ENCODE measurements around the gene NOL4L. TPM values are rescaled to one million over a fixed set of nuclear protein-coding genes. Genes with fewer than 3 reads are reported as not detected.

Gene NOL4L
- total RNA-seq, 1 experiment from 2014 or later: 1.4 TPM

- no peaks in the 10 kb centered on the region for H3K4me1 ChIP-seq (ENCODE audit: insufficient read depth, low read length, poor library complexity, severe bottlenecking)
- no peak overlapping the region for H3K27ac ChIP-seq (ENCODE audit: low read depth, low read length, poor library complexity, severe bottlenecking)
- peaks cover 3% of the 10 kb centered on the region for H3K27me3 ChIP-seq (replicated peaks; ENCODE audit: insufficient read depth, low read depth, low read length, poor library complexity)
- BruUV-seq (replicated peaks): no TSS peak
- POLR2A ChIA-PET (ENCODE audit: low non-redundant PET): no interaction called here
- CTCF ChIA-PET: no interaction called here
- H3K36me3 ChIP-seq (ENCODE audit: insufficient read depth, low read length, poor library complexity, severe bottlenecking): no peaks in the 10 kb centered on the region
- intact Hi-C loops (cut with micrococcal nuclease; ENCODE audit: unreplicated experiment): no loop called here
- TF ChIP-seq EZH2 (IDR thresholded peaks at IDR 0.05; ENCODE audit: borderline replicate concordance, low read depth, low read length, poor library complexity, severe bottlenecking) (no peak), CTCF (conservative IDR thresholded peaks at IDR 0.05; ENCODE audit: low read depth, low read length) (no peak)
- H3K4me3 ChIP-seq (ENCODE audit: low read depth, low read length, poor library complexity, severe bottlenecking): no peak overlapping the region
- DNase-seq (ENCODE audit: low spot score): no peak
- H3K9me3 ChIP-seq (ENCODE audit: low read depth, low read length, poor library complexity, severe bottlenecking): no peaks in the 10 kb centered on the region
Observed at GRCh38 chr20:32490942-32491763, 94.0 kb downstream of the NOL4L start.

- Histone ChIP-seq H3K27ac (ENCODE audit: low read depth, low read length, poor library complexity, severe bottlenecking) (no peak overlapping the region), H3K27me3 (replicated peaks; ENCODE audit: insufficient read depth, low read depth, low read length, poor library complexity) (peaks cover 4% of the 10 kb centered on the region), H3K4me3 (ENCODE audit: low read depth, low read length, poor library complexity, severe bottlenecking) (no peak overlapping the region), H3K9me3 (ENCODE audit: low read depth, low read length, poor library complexity, severe bottlenecking) (no peaks in the 10 kb centered on the region), H3K36me3 (ENCODE audit: insufficient read depth, low read length, poor library complexity, severe bottlenecking) (no peaks in the 10 kb centered on the region), H3K4me1 (ENCODE audit: insufficient read depth, low read length, poor library complexity, severe bottlenecking) (no peaks in the 10 kb centered on the region)
- TF ChIP-seq CTCF (conservative IDR thresholded peaks at IDR 0.05; ENCODE audit: low read depth, low read length) (no peak), EZH2 (IDR thresholded peaks at IDR 0.05; ENCODE audit: borderline replicate concordance, low read depth, low read length, poor library complexity, severe bottlenecking) (no peak)
- intact Hi-C loops (cut with micrococcal nuclease; ENCODE audit: unreplicated experiment): no loop called here
- ChIA-PET POLR2A (ENCODE audit: low non-redundant PET) (no interaction called here), CTCF (no interaction called here)
- BruUV-seq (replicated peaks): no TSS peak
- no peak for DNase-seq (ENCODE audit: low spot score)
Observed at GRCh38 chr20:32488066-32488838, 96.9 kb downstream of the NOL4L start.

GRCh38 chr20:32487381-32487780 is 97.8 kb downstream of the NOL4L start:
- ChIA-PET POLR2A (ENCODE audit: low non-redundant PET) (no interaction called here), CTCF (no interaction called here)
- Histone ChIP-seq H3K27ac (ENCODE audit: low read depth, low read length, poor library complexity, severe bottlenecking) (no peak overlapping the region), H3K4me3 (ENCODE audit: low read depth, low read length, poor library complexity, severe bottlenecking) (no peak overlapping the region), H3K27me3 (replicated peaks; ENCODE audit: insufficient read depth, low read depth, low read length, poor library complexity) (peaks cover 4% of the 10 kb centered on the region), H3K4me1 (ENCODE audit: insufficient read depth, low read length, poor library complexity, severe bottlenecking) (no peaks in the 10 kb centered on the region), H3K36me3 (ENCODE audit: insufficient read depth, low read length, poor library complexity, severe bottlenecking) (no peaks in the 10 kb centered on the region), H3K9me3 (ENCODE audit: low read depth, low read length, poor library complexity, severe bottlenecking) (no peaks in the 10 kb centered on the region)
- TF ChIP-seq CTCF (conservative IDR thresholded peaks at IDR 0.05; ENCODE audit: low read depth, low read length) (no peak), EZH2 (IDR thresholded peaks at IDR 0.05; ENCODE audit: borderline replicate concordance, low read depth, low read length, poor library complexity, severe bottlenecking) (no peak)
- intact Hi-C loops (cut with micrococcal nuclease; ENCODE audit: unreplicated experiment): no loop called here
- no peak for DNase-seq (ENCODE audit: low spot score)
- BruUV-seq (replicated peaks): no TSS peak

Data from A673 (cell line).